HepG2 (cell line): ENCODE data around the gene GCH1. TPM values are rescaled to one million over a fixed set of nuclear protein-coding genes. Genes with fewer than 3 reads are reported as not detected.

ENCODE experiments used
- ATAC-seq: fragments of 200-7000 bp; cut with Tn5 transposase; 3 replicates; pipeline ENCODE4 v1.9.1; 2020; ENCODE audit warnings: mild to moderate bottlenecking, moderate library complexity
- BruUV-seq: library from RNA; stranded (reverse); fragments of 400-500 nt; replicated peaks from 2 replicates; lab custom pipeline; 2021; lab: Mats Ljungman, UMichigan
- CTCF ChIA-PET: fragments of 300-600 bp; formaldehyde crosslinking; extraction: SDS; loops from one replicate; lab custom pipeline; 2021; ENCODE audit warnings: low total read pairs, inconsistent platforms, low intra/inter-chr PET ratio; lab: Yijun Ruan, JAX
- POLR2A ChIA-PET: fragments of 350-600 bp; sonication (Branson Sonifier 250); formaldehyde crosslinking; loops from one replicate; lab custom pipeline; 2020; ENCODE audit warnings: antibody characterized with exemption, inconsistent platforms; lab: Yijun Ruan, JAX
- DNase-seq: peaks from one replicate; pipeline ENCODE4 v3.0.0-alpha.2; 2015; ENCODE audit warnings: low spot score
- FAIRE-seq: peaks from 3 replicates; lab custom pipeline; 2011; peaks lifted over from hg19 to GRCh38; lab: Jason Lieb, UNC
- H2AFZ ChIP-seq: one replicate; pipeline ENCODE4 v1.6.1; 2011; ENCODE audit warnings: low read length, inconsistent platforms
- H3K27ac ChIP-seq: fragments of 300-600 bp; 3 replicates; pipeline ENCODE4 v1.8.0; 2011; ENCODE audit warnings: mixed run types, mild to moderate bottlenecking, mixed read lengths, low read length, inconsistent platforms; ENCODE audit not compliant: insufficient read depth; ENCODE audit errors: extremely low read length
- H3K27me3 ChIP-seq, 2 experiments: fragments of 200-600 bp in 1 of 2; 2 replicates in 1 of 2; 3 replicates in 1 of 2; pipeline versions ENCODE4 v1.6.0 to v1.8.0; 2011; ENCODE audit warnings: low read length in 2 of 2, mild to moderate bottlenecking in 2 of 2, moderate library complexity in 2 of 2, inconsistent platforms in 1 of 2; ENCODE audit not compliant: insufficient read depth in 2 of 2, control insufficient read depth in 1 of 2
- H3K36me3 ChIP-seq, 2 experiments: fragments of 200-600 bp in 1 of 2; replicated peaks in 1 of 2; 2 replicates in 1 of 2; 3 replicates in 1 of 2; pipeline versions ENCODE4 v1.5.1 to v1.8.0; 2011; ENCODE audit warnings: low read length in 2 of 2, inconsistent platforms in 1 of 2; ENCODE audit not compliant: insufficient read depth in 2 of 2, control insufficient read depth in 1 of 2
- H3K4me1 ChIP-seq: 2 replicates; pipeline ENCODE4 v1.5.1; 2012; ENCODE audit warnings: low read length, inconsistent platforms; ENCODE audit not compliant: insufficient read depth
- H3K4me2 ChIP-seq: 2 replicates; pipeline ENCODE4 v1.6.0; 2011; ENCODE audit warnings: low read depth, low read length, inconsistent platforms
- H3K4me3 ChIP-seq, 3 experiments: fragments of 200-600 bp in 1 of 3; sonication (generic), shearing (Covaris generic) in 1 of 3; replicated peaks in 1 of 3; 2 replicates each; pipeline ENCODE4 v1.5.1; 2011 to 2016; ENCODE audit warnings: low read length in 3 of 3, inconsistent platforms in 2 of 3, low read depth in 2 of 3, mild to moderate bottlenecking in 2 of 3, control low read depth in 1 of 3, mixed read lengths in 1 of 3; ENCODE audit not compliant: insufficient read depth in 1 of 3
- H3K79me2 ChIP-seq: one replicate; pipeline ENCODE4 v1.6.1; 2011; ENCODE audit warnings: low read length, inconsistent platforms; ENCODE audit not compliant: insufficient read depth
- H3K9ac ChIP-seq: 2 replicates; pipeline ENCODE4 v1.6.0; 2011; ENCODE audit warnings: mild to moderate bottlenecking, low read depth, low read length, inconsistent platforms; ENCODE audit not compliant: insufficient read depth
- H3K9me3 ChIP-seq: 2 replicates; pipeline ENCODE4 v1.5.1; 2012; ENCODE audit warnings: mild to moderate bottlenecking, low read length
- H4K20me1 ChIP-seq: 2 replicates; pipeline ENCODE4 v1.6.0; 2011; ENCODE audit warnings: inconsistent platforms, mild to moderate bottlenecking, low read length, moderate library complexity; ENCODE audit not compliant: insufficient read depth
- ARHGAP35 ChIP-seq: sonication (generic); formaldehyde crosslinking; IDR thresholded peaks from 2 replicates; pipeline ENCODE4 v1.9.0; 2022; ENCODE audit warnings: mild to moderate bottlenecking, inconsistent platforms, moderate library complexity, missing genetic modification reagents, borderline replicate concordance
- BORCS8-MEF2B ChIP-seq: sonication (generic); formaldehyde crosslinking; IDR thresholded peaks from 2 replicates; pipeline ENCODE4 v1.8.0; 2022; ENCODE audit warnings: mild to moderate bottlenecking, missing genetic modification reagents
- LCORL ChIP-seq, 2 experiments: fragments of 450-650 bp in 1 of 2; sonication (generic) in 1 of 2; formaldehyde crosslinking in 1 of 2; IDR thresholded peaks; 2 replicates each; pipeline versions ENCODE4 v1.5.0 to v1.6.1; 2017 to 2020; ENCODE audit warnings: antibody characterized with exemption in 1 of 2, missing genetic modification reagents in 1 of 2
- NFKBIZ ChIP-seq: IDR thresholded peaks from 2 replicates; pipeline ENCODE4 v1.6.1; 2018; ENCODE audit warnings: missing genetic modification reagents, missing compliant biosample characterization
- ZBTB21 ChIP-seq: sonication (generic); formaldehyde crosslinking; IDR thresholded peaks from 2 replicates; pipeline ENCODE4 v1.4.0; 2020; ENCODE audit warnings: missing genetic modification reagents
- ZMYM2 ChIP-seq: sonication (generic); formaldehyde crosslinking; IDR thresholded peaks from 2 replicates; pipeline ENCODE4 v1.8.0; 2022; ENCODE audit warnings: mild to moderate bottlenecking, missing genetic modification reagents
- ZNF549 ChIP-seq: sonication (generic); formaldehyde crosslinking; IDR thresholded peaks from 2 replicates; pipeline ENCODE4 v1.5.0; 2020; ENCODE audit warnings: missing genetic modification reagents
- ZNF562 ChIP-seq: sonication (generic); formaldehyde crosslinking; IDR thresholded peaks from 2 replicates; pipeline ENCODE4 v1.8.0; 2022; ENCODE audit warnings: missing genetic modification reagents, borderline replicate concordance
- ZNF790 ChIP-seq: sonication (generic); formaldehyde crosslinking; IDR thresholded peaks from 2 replicates; pipeline ENCODE4 v1.8.0; 2022; ENCODE audit warnings: missing genetic modification reagents, mild to moderate bottlenecking, borderline replicate concordance
- WGBS: methylation state at CpG from one replicate; pipeline ENCODE4 v1.1.6; 2017; ENCODE audit warnings: low lambda C conversion rate; 5-methylcytosine and 5-hydroxymethylcytosine counted together
- in situ Hi-C: cut with HindIII; loops from 2 replicates; pipeline ENCODE4 v1.10.0; 2017; ENCODE audit warnings: low pct_unique_long_range_greater_than_20kb; ENCODE audit not compliant: extremely low pct_ligation_motif_present
- intact Hi-C: fragments of 100-400 bp; cut with micrococcal nuclease; formaldehyde crosslinking; loops from one replicate; pipeline ENCODE4 v1.10.0; 2022; ENCODE audit not compliant: unreplicated experiment
- polyA plus RNA-seq, 8 experiments: library from polyadenylated mRNA; depleted of rRNA in 3 of 8; stranded (reverse) in 7 of 8; unstranded in 1 of 8; fragments of >200 nt; fragmentation: Illumina TruSeq in 4 of 8; extraction: Trizol in 4 of 8; gene quantifications; 2 replicates each; pipeline versions ENCODE4 v1.2.1 to v1.2.3, GENCODE V29; 2011 to 2016; ENCODE audit warnings: low read depth in 4 of 8, missing spikeins in 1 of 8, mixed read lengths in 1 of 8; ENCODE audit not compliant: insufficient read depth in 1 of 8
- total RNA-seq, 5 experiments: library from RNA; depleted of rRNA; stranded (reverse); fragments of >200 nt; fragmentation: Illumina TruSeq; extraction: Trizol; gene quantifications; 2 replicates each; pipeline ENCODE4 v1.2.3, GENCODE V29; 2016; ENCODE audit warnings: low read depth in 1 of 5
- TF ChIP-seq, protein P1 (sequence below): sonication (generic); formaldehyde crosslinking; IDR thresholded peaks from 2 replicates; pipeline ENCODE4 v1.9.0; 2022; ENCODE audit warnings: low read depth, missing genetic modification reagents
- TF ChIP-seq, protein P2 (sequence below): sonication (generic); formaldehyde crosslinking; IDR thresholded peaks from 2 replicates; pipeline ENCODE4 v1.8.1; 2023; ENCODE audit warnings: mild to moderate bottlenecking, moderate library complexity, missing genetic modification reagents

GCH1 gene
- total and polyA plus RNA-seq, 2 of the 13 experiments (the other 11 are each of a cell fraction or from before 2014, with no cell fraction given), result 15.0 to 25.2 TPM

DNA sequence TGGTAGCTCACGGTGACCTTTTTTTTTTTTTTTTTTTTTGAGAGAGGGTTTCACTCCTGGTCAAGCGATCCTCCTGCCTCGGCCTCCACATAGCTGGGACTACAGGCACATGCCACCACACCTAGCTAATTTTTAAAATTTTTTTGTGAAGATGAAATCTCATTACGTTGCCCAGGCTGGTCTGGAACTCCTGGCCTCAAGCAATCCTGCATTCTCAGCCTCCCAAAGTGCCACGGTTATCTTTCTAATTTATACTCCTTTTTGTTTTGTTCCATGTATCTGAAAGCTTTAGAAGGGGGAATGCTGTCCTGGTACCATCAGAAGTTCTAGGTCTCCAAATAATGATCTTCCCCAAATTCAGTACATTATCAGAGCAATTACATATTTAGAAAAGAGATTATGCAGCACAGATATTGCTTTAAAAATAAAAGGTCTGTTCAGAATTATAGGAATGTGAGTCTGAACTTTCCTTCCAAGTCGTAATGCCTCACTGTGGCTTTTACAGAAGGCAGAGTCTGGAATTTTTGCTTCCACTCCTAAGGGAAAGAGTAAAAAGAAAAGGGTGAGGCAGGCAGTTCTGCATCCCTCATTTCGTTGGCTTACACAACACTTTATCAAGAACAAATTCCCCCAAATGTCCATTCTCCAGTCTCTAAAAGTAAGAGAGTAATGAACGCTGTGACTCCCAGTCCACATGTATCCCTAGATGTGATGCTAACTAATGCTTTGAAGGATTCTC, 73.0 kb downstream of the GCH1 start:
- 42% methylated on average over 8 of the region's 8 CpGs for WGBS
- ATAC-seq (no peak), DNase-seq (no peak), FAIRE-seq (no peak)
- no peak overlapping the region for H3K4me2 ChIP-seq
- peaks cover 6% of the 10 kb centered on the region; the same call in 1 of the 2 replicates for H3K9me3 ChIP-seq
- ChIA-PET POLR2A (no interaction called here), CTCF (no interaction called here)
- BruUV-seq, result no TSS peak
- intact Hi-C loops, result no loop called here
- no peak overlapping the region for H3K4me3 ChIP-seq
- H3K9ac ChIP-seq, result no peak overlapping the region
- H3K27ac ChIP-seq, result no peak overlapping the region
- TF ChIP-seq ZNF790 (CRISPR knock-in tag) (no peak), ZMYM2 (CRISPR knock-in tag) (no peak), ZNF549 (no peak), ARHGAP35 (CRISPR knock-in tag) (no peak), LCORL (IDR thresholded peaks at IDR 0.05) (no peak), LCORL (CRISPR knock-in tag; IDR thresholded peaks at IDR 0.05) (no peak), NFKBIZ (CRISPR knock-in tag) (no peak), ZBTB21 (CRISPR knock-in tag) (no peak), BORCS8-MEF2B (no peak), ZNF562 (CRISPR knock-in tag) (no peak)
- TF ChIP-seq, protein P1, sequence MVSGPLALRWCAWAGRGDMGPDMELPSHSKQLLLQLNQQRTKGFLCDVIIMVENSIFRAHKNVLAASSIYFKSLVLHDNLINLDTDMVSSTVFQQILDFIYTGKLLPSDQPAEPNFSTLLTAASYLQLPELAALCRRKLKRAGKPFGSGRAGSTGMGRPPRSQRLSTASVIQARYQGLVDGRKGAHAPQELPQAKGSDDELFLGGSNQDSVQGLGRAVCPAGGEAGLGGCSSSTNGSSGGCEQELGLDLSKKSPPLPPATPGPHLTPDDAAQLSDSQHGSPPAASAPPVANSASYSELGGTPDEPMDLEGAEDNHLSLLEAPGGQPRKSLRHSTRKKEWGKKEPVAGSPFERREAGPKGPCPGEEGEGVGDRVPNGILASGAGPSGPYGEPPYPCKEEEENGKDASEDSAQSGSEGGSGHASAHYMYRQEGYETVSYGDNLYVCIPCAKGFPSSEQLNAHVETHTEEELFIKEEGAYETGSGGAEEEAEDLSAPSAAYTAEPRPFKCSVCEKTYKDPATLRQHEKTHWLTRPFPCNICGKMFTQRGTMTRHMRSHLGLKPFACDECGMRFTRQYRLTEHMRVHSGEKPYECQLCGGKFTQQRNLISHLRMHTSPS (CRISPR knock-in tag), result no peak
- TF ChIP-seq, protein P2, sequence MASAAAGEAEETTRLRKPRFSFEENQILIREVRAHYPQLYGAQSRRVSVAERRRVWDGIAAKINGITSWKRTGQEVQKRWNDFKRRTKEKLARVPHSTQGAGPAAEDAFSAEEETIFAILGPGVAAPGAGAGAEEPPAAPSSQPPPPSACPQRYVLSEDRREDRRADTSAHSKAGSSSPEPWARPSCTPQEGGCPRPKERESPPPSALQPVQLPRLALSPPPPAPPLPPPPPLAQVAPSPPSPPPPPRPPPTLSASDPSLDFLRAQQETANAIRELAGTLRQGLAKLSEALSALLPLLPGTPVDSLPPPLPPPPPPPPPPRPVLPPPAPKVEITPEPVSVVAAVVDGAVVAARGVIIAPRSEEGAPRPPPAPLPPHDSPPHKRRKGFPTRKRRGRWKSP (CRISPR knock-in tag), result no peak
- no peak overlapping the region for H2AFZ ChIP-seq
- H3K27me3 ChIP-seq, result no peaks in the 10 kb centered on the region
- in situ Hi-C loops, result no loop called here
- no peaks in the 10 kb centered on the region for H3K36me3 ChIP-seq
- H3K79me2 ChIP-seq, result no peaks in the 10 kb centered on the region
- no peaks in the 10 kb centered on the region for H3K4me1 ChIP-seq
- H4K20me1 ChIP-seq, result no peaks in the 10 kb centered on the region
